GM12874 (cell line): ENCODE measurements around the gene KLHDC8B.

Source experiments
- TF ChIP-seq, protein P1 (sequence below): IDR thresholded peaks from 2 replicates; pipeline ENCODE4 v1.5.1; 2011; ENCODE audit warnings: low read depth, mild to moderate bottlenecking, control low read depth, low read length, moderate library complexity; ENCODE audit not compliant: insufficient read depth

The KLHDC8B gene

DNA sequence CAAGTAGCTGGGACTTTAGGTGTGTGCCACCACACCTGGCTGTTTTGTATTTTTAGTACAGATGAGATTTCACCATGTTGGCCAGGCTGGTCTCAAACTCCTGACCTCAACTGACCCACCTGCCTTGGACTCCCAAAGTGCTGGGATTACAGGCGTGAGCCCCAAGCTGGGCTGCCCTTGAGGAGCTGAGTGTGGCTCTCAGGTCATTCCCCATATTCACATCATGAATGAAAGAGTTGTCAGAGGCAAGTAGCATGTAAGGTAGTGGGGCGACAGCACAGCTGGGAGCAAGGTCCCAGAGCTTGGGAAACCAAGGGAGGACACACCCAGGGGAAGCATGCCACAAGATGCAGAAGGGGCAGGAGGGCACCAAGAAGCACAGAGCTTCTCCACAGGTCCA, 10.2 kb upstream of the KLHDC8B start:
- TF ChIP-seq, protein P1, sequence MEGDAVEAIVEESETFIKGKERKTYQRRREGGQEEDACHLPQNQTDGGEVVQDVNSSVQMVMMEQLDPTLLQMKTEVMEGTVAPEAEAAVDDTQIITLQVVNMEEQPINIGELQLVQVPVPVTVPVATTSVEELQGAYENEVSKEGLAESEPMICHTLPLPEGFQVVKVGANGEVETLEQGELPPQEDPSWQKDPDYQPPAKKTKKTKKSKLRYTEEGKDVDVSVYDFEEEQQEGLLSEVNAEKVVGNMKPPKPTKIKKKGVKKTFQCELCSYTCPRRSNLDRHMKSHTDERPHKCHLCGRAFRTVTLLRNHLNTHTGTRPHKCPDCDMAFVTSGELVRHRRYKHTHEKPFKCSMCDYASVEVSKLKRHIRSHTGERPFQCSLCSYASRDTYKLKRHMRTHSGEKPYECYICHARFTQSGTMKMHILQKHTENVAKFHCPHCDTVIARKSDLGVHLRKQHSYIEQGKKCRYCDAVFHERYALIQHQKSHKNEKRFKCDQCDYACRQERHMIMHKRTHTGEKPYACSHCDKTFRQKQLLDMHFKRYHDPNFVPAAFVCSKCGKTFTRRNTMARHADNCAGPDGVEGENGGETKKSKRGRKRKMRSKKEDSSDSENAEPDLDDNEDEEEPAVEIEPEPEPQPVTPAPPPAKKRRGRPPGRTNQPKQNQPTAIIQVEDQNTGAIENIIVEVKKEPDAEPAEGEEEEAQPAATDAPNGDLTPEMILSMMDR, result no peak

DNA sequence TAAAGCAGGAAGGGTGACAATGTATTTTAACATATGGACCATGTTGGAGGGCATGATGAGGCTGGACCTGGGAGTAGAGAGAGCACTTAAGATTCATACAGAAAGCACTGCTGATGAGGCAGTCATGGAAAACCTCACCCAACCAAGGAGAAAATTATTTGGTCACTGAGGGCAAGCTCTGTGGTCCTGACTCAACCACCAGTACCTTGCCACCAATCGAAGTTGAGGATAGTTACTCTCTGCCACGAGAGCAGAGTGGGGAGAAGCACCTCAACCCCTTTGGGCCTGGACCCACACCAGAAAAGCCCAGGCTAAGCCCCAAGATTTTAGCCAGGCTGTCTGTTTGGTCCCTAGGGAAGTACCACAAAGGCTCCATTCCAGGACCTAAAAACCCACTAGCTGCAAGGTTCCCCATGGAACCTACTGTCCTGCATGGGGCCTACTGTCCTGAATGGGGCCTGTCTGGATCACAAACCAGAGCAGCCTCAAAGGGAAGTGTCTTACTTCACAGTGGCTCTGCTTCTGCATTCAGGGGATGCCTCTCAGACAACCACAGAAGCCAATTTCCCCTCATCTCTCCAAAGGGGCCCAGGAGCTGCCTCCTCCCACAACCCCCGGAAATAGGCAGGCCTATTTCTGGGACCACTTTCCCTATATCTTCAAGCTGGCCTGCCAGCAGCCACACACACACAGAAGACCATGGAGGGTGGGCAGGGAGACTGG, 9.4 kb upstream of the KLHDC8B start:
- TF ChIP-seq, protein P1, result no peak

DNA sequence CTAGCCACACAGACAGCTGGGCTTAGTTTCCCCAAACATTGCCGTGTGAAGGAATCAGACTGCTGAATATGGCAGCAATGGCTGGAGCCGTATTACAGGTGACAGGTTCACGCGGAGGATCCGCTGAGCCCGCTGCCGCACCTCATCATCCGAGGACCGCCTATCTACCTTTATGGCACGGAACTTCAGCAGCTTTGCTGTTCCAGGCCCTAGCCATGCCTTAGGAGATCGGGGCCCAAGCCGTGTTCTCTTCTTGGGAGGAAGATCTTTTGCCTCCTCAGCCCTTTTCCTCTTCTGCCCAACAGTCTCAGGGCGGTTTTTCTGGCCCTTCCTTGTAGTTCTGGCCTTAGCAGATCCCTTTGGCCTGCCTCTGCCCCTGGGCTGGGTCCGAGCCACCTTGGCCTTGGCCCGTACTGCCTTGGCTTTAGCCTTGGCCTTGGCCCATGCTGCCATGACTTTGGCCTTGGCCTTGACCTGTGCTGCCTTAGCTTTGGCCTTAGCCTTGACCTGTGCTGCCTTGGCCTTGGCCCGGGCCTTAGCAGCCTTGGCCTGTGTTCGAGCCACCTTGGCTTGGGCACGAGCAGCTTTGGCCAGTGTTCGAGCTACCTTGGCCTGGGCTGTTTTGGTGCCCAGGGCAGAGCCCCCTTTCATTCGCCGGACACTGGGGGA, 8.5 kb upstream of the KLHDC8B start:
- TF ChIP-seq, protein P1, result no peak

DNA sequence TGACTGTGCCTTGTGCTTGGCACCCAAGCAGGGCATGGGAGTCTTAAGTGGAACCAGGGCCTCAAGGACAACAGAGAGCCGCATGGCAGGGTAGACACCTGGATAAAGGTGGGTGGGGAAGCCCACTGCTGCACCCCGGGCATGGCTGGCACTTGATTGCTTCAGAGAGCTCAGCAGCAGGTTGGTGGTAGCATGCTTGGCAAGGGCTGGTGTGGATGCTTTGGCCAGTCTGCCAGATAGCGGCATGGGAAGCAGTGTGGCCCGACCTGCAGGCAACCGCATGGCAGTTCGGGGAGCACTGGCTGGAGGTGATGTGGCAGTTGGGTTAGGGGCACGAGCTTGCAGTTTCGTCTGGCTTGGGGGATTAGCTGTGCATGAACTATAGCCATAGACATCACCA, 7.8 kb upstream of the KLHDC8B start:
- TF ChIP-seq, protein P1, result no peak

DNA sequence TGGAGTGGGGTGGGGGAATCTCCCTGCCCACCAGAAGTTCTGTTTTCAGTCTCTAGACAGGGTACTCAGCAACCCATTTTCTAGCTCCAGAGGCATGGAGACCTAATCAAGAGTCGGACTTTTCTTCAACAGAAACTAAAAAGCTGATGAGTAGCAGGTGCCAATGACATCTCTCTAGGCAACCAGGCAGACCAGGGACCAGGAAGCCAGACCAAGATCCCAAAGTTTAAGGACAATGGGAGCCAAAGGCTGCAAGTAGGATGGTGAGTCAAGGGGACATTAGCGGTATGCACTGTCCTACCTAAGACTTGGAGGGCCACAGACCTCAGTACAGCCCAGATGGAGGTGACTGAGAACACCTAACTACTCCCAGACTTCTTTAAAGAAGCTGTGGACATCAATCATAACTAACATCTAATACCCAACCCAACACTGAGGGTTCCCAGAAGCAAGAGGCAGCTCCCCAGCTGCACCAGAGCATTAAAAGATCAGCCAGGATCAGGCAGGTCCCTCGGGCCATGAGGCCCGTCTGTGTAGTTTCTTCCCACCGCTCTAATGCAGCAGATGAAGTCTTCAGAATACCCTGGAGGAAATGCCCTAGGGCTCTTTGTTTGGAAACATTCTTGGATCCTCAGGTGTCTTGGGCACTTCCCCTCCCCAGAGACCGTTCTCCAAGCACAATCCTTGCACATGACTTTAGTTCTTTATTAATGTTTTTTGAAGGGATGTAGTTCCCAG, 6.2 kb upstream of the KLHDC8B start:
- TF ChIP-seq, protein P1, result no peak

DNA sequence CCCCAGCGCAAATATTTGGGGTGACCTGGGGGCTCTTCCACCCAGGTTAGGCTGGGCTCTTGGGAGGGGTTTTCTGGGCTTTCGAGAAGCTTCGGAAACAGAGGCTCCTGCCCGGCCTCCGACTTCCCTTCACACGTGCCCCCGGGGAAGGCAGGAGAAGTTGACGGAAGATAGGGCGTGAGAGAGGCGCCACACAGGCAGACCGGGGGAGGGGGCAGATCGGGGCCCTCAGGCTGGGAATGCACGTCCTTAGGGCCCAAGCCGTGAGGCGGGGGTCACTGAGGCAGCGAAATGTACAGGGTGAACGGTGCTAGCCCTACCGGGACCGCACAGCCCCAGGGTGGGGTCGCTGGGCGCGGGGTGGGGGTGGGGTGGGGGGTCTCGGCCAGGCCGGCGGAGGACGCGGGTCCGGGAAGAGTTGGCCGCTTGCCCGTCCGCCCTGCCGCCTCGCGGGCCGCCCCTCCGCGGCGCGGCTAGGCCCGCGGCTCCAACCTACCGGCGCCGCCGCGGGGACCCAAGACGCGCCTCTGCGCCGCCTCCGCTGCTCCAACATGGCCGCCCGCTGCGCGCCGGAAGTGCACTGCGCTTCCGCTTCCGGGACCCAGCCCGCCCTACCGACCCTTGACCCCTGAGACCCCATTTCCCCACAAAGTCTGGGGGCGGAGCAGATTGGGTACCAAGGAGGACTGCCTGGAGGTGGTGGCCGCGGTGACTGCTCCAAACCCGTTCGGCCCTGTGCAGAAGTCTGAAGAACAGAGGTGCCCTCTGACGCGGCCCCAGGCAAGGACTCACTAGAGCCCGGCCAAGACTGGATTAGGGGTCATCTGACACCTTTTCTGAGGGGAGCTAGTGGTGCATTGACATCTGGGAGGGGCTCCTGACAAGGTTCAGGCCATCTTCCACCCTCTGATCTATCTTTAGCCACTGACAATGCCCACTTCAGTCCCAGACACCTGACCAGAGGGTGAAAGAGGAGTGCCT, 5.3 kb upstream of the KLHDC8B start, which contains the start of gene CCDC71:
Gene CCDC71 (minus strand): TSS at position 561 of the 981 bp plus-strand sequence. CDS start 2,123 bp downstream, outside the sequence.
- TF ChIP-seq, protein P1, result no peak
